Fibroblast of lung (primary cell): ENCODE results near the gene ADAMTSL1. TPM values are rescaled to one million over a fixed set of nuclear protein-coding genes. Genes with fewer than 3 reads are reported as not detected.

Experiments used
- DNase-seq, 2 donors: peaks; one replicate each; pipeline versions ENCODE4 v3.0.0 to v3.0.0-alpha.2; 2010; ENCODE audit warnings: low read depth in 2 of 2
- H2AFZ ChIP-seq: 2 replicates; pipeline ENCODE4 v1.5.1; 2012; ENCODE audit warnings: low read length, control low read depth, inconsistent platforms
- H3K27ac ChIP-seq: 2 replicates; pipeline ENCODE4 v1.5.1; 2011; ENCODE audit warnings: low read length, control low read depth; ENCODE audit not compliant: insufficient read depth
- H3K27me3 ChIP-seq: 2 replicates; pipeline ENCODE4 v1.5.1; 2011; ENCODE audit warnings: mild to moderate bottlenecking, low read length; ENCODE audit not compliant: control insufficient read depth, insufficient read depth
- H3K36me3 ChIP-seq: 2 replicates; pipeline ENCODE4 v1.5.1; 2011; ENCODE audit warnings: low read length; ENCODE audit not compliant: control insufficient read depth, insufficient read depth
- H3K4me1 ChIP-seq: 2 replicates; pipeline ENCODE4 v1.5.1; 2011; ENCODE audit warnings: low read length; ENCODE audit not compliant: control insufficient read depth, insufficient read depth; ENCODE audit errors: extremely low read depth
- H3K4me2 ChIP-seq: 2 replicates; pipeline ENCODE4 v1.5.1; 2011; ENCODE audit warnings: low read length, control low read depth; ENCODE audit not compliant: insufficient read depth; ENCODE audit errors: extremely low read depth
- H3K4me3 ChIP-seq, 4 experiments: fragments of 200-600 bp in 1 of 4; sonication (generic) in 1 of 4; replicated peaks in 1 of 4; 2 replicates each; pipeline ENCODE4 v1.5.1; 2011 to 2016; ENCODE audit warnings: low read length in 4 of 4, low read depth in 3 of 4, mild to moderate bottlenecking in 3 of 4, control low read depth in 2 of 4, inconsistent platforms in 1 of 4, mixed read lengths in 1 of 4; ENCODE audit not compliant: insufficient read depth in 1 of 4; ENCODE audit errors: control extremely low read depth in 1 of 4
- H3K79me2 ChIP-seq: 2 replicates; pipeline ENCODE4 v1.5.1; 2012; ENCODE audit warnings: mild to moderate bottlenecking, low read length, inconsistent platforms; ENCODE audit not compliant: control insufficient read depth, insufficient read depth
- H3K9ac ChIP-seq: 2 replicates; pipeline ENCODE4 v1.5.1; 2011; ENCODE audit warnings: mild to moderate bottlenecking, low read length, control low read depth; ENCODE audit not compliant: insufficient read depth
- H3K9me3 ChIP-seq: 2 replicates; pipeline ENCODE4 v1.5.1; 2012; ENCODE audit warnings: low read depth, low read length; ENCODE audit not compliant: control insufficient read depth, insufficient read depth
- H4K20me1 ChIP-seq: 2 replicates; pipeline ENCODE4 v1.5.1; 2011; ENCODE audit warnings: low read length; ENCODE audit not compliant: control insufficient read depth, insufficient read depth; ENCODE audit errors: extremely low read depth
- CTCF ChIP-seq, 2 donors: IDR thresholded peaks in 1 of 2; conservative IDR thresholded peaks in 1 of 2; 1 replicate in 1 of 2; 2 replicates in 1 of 2; pipeline ENCODE4 v1.5.1; 2011 to 2012; ENCODE audit warnings: low read length in 2 of 2, control low read depth in 1 of 2, inconsistent platforms in 1 of 2, low read depth in 1 of 2, mild to moderate bottlenecking in 1 of 2
- EZH2 ChIP-seq: IDR thresholded peaks from 2 replicates; pipeline ENCODE4 v1.5.1; 2012; ENCODE audit warnings: low read length, control low read depth, mild to moderate bottlenecking; ENCODE audit errors: missing control alignments
- polyA plus RNA-seq, 2 donors: library from polyadenylated mRNA; depleted of rRNA in 1 of 2; stranded (reverse) in 1 of 2; unstranded in 1 of 2; fragments of >200 nt; gene quantifications; 2 replicates each; pipeline ENCODE4 v1.2.1, GENCODE V29; 2011 to 2012; ENCODE audit warnings: missing spikeins in 1 of 2
- total RNA-seq: library from RNA; depleted of rRNA; stranded (reverse); fragments of >200 nt; gene quantifications from 2 replicates; pipeline ENCODE4 v1.2.1, GENCODE V29; 2014

Gene ADAMTSL1
- total and polyA plus RNA-seq, 2 donors (not counting 1 experiment from before 2014, with no cell fraction given) = 19.3 to 27.9 TPM

- no peak overlapping the region for H3K27ac ChIP-seq
- H3K79me2 ChIP-seq = no peaks in the 10 kb centered on the region
- H4K20me1 ChIP-seq = no peaks in the 10 kb centered on the region
- H2AFZ ChIP-seq = no peak overlapping the region
- H3K27me3 ChIP-seq = no peaks in the 10 kb centered on the region
- H3K9ac ChIP-seq = no peak overlapping the region
- H3K36me3 ChIP-seq = no peaks in the 10 kb centered on the region
- no peaks in the 10 kb centered on the region for H3K4me1 ChIP-seq
- no peak for DNase-seq
- H3K9me3 ChIP-seq = no peaks in the 10 kb centered on the region
- TF ChIP-seq EZH2 (no peak), CTCF (conservative IDR thresholded peaks at IDR 0.05 in 1 of 2, IDR thresholded peaks at IDR 0.05 in 1 of 2; ENCODE audit: low read depth in 1 of 2, low read length in 2 of 2) (no peak)
- H3K4me2 ChIP-seq = no peak overlapping the region
- no peak overlapping the region for H3K4me3 ChIP-seq
These were observed 209.9 kb downstream of the ADAMTSL1 start for GRCh38 chr9:18683851-18684250.

GRCh38 chr9:18684593-18685317 is 210.8 kb downstream of the ADAMTSL1 start:
- no peaks in the 10 kb centered on the region for H3K36me3 ChIP-seq
- no peaks in the 10 kb centered on the region for H3K9me3 ChIP-seq
- H3K79me2 ChIP-seq = no peaks in the 10 kb centered on the region
- H4K20me1 ChIP-seq = no peaks in the 10 kb centered on the region
- H2AFZ ChIP-seq = no peak overlapping the region
- DNase-seq = no peak
- no peak overlapping the region for H3K4me3 ChIP-seq
- H3K9ac ChIP-seq = no peak overlapping the region
- no peaks in the 10 kb centered on the region for H3K4me1 ChIP-seq
- H3K4me2 ChIP-seq = no peak overlapping the region
- H3K27ac ChIP-seq = no peak overlapping the region
- H3K27me3 ChIP-seq = no peaks in the 10 kb centered on the region
- TF ChIP-seq EZH2 (no peak), CTCF (conservative IDR thresholded peaks at IDR 0.05 in 1 of 2, IDR thresholded peaks at IDR 0.05 in 1 of 2; ENCODE audit: low read depth in 1 of 2, low read length in 2 of 2) (no peak)

GRCh38 chr9:18688581-18689565 is 214.9 kb downstream of the ADAMTSL1 start:
- Histone ChIP-seq H3K9me3 (no peaks in the 10 kb centered on the region), H4K20me1 (no peaks in the 10 kb centered on the region), H2AFZ (no peak overlapping the region), H3K9ac (no peak overlapping the region), H3K27me3 (no peaks in the 10 kb centered on the region), H3K36me3 (no peaks in the 10 kb centered on the region), H3K4me2 (no peak overlapping the region), H3K27ac (no peak overlapping the region), H3K4me1 (no peaks in the 10 kb centered on the region), H3K79me2 (no peaks in the 10 kb centered on the region), H3K4me3 (no peak overlapping the region)
- TF ChIP-seq EZH2 (no peak), CTCF (conservative IDR thresholded peaks at IDR 0.05 in 1 of 2, IDR thresholded peaks at IDR 0.05 in 1 of 2; ENCODE audit: low read depth in 1 of 2, low read length in 2 of 2) (no peak)
- peak in 1 of 2 donors; percentile 33 for DNase-seq
